Measurements from ENCODE around the gene SLC2A8. TPM values are rescaled to one million over a fixed set of nuclear protein-coding genes. Genes with fewer than 3 reads are reported as not detected.

The SLC2A8 gene
- polyA plus RNA-seq, 4 donors = 13.9 to 31.6 (median 22.1) TPM

- DNase-seq (ENCODE audit: low read depth in 4 of 4, low spot score in 2 of 4) = no peak
Measured at GRCh38 chr9:127451608-127451857, 54.6 kb downstream of the SLC2A8 start.

- DNase-seq (ENCODE audit: low read depth in 4 of 4, low spot score in 2 of 4) = no peak
Measured at GRCh38 chr9:127451858-127452656, 55.1 kb downstream of the SLC2A8 start.

- DNase-seq (ENCODE audit: low read depth in 4 of 4, low spot score in 2 of 4) = no peak
Measured at GRCh38 chr9:127452691-127453090, 55.7 kb downstream of the SLC2A8 start.

GRCh38 chr9:127455324-127455992 is 58.5 kb downstream of the SLC2A8 start:
- DNase-seq (ENCODE audit: low read depth in 4 of 4, low spot score in 2 of 4) = no peak

- DNase-seq (ENCODE audit: low read depth in 4 of 4, low spot score in 2 of 4) = no peak
Measured at GRCh38 chr9:127457191-127457878, 60.4 kb downstream of the SLC2A8 start.

Other genes with a start within 250 kb of the SLC2A8 start
- gene GARNL3, start 132.4 kb upstream of the SLC2A8 start, polyA plus RNA-seq (ENCODE audit: insufficient read length in 4 of 4) = 10 to 100 TPM; 12.9 to 19.8 (median 16.7) TPM
- gene ZNF79, start 27.2 kb downstream of the SLC2A8 start, polyA plus RNA-seq (ENCODE audit: insufficient read length in 4 of 4) = 1 to 10 TPM; 7.0 to 7.7 (median 7.1) TPM
- 1,000 to 10,000 TPM; 1,443 to 1,801 (median 1,637) TPM for gene RPL12, start 54.2 kb downstream of the SLC2A8 start, polyA plus RNA-seq (ENCODE audit: insufficient read length in 4 of 4)
- 10 to 100 TPM; 14.2 to 26.1 (median 19.1) TPM for gene LRSAM1, start 54.3 kb downstream of the SLC2A8 start, polyA plus RNA-seq (ENCODE audit: insufficient read length in 4 of 4)
- 10 to 100 TPM; 23.6 to 38.6 (median 31.6) TPM for gene STXBP1, start 215.1 kb downstream of the SLC2A8 start, polyA plus RNA-seq (ENCODE audit: insufficient read length in 4 of 4)